ENCODE results near the gene QRSL1. TPM values are rescaled to one million over a fixed set of nuclear protein-coding genes. Genes with fewer than 3 reads are reported as not detected.
"Not testable (repeated sequence)": the region's sequence is repeated elsewhere in the genome, so short reads cannot be mapped to it uniquely, and the experiment has no call there.

QRSL1 gene
- polyA plus RNA-seq, 1 donor from 2014 or later: 20.0 TPM

- no peak for TF ChIP-seq RAD21 (conservative IDR thresholded peaks at IDR 0.05)
- no peak for TF ChIP-seq CTCF (IDR thresholded peaks at IDR 0.05; ENCODE audit: poor library complexity, severe bottlenecking)
- TF ChIP-seq EP300 (conservative IDR thresholded peaks at IDR 0.05; ENCODE audit: poor library complexity, severe bottlenecking): no peak
- no peak for TF ChIP-seq SMC3 (conservative IDR thresholded peaks at IDR 0.05; ENCODE audit: poor library complexity)
- no peak for TF ChIP-seq POLR2AphosphoS5 (IDR thresholded peaks at IDR 0.05)
- TF ChIP-seq EZH2 (IDR thresholded peaks at IDR 0.05; ENCODE audit: borderline replicate concordance, insufficient read depth, low read length, poor library complexity, severe bottlenecking): no peak
- TF ChIP-seq MXI1 (conservative IDR thresholded peaks at IDR 0.05; ENCODE audit: poor library complexity, severe bottlenecking): no peak
- no peak for TF ChIP-seq TAF1 (IDR thresholded peaks at IDR 0.05; ENCODE audit: low read depth)
- TF ChIP-seq REST (IDR thresholded peaks at IDR 0.05; ENCODE audit: borderline replicate concordance): no peak
- no peaks in the 10 kb centered on the region for H3K27me3 ChIP-seq (ENCODE audit: insufficient read depth, low read depth, low read length)
- no peak overlapping the region for H3K27ac ChIP-seq (ENCODE audit: low read length)
Observed at GRCh38 chr6:106586815-106587415, 42.5 kb upstream of the QRSL1 start.

GRCh38 chr6:106588937-106589336 lies 40.4 kb upstream of the QRSL1 start:
- H3K36me3 ChIP-seq (ENCODE audit: insufficient read depth, low read length); H3K27ac ChIP-seq (ENCODE audit: low read length); H3K9ac ChIP-seq (ENCODE audit: low read length); H4K20me1 ChIP-seq (ENCODE audit: insufficient read depth); H3F3A ChIP-seq (ENCODE audit: insufficient read depth, low read length, poor library complexity, severe bottlenecking); H3K9me3 ChIP-seq (ENCODE audit: low read length); H3K4me2 ChIP-seq (ENCODE audit: low read length); H3K4me3 ChIP-seq (ENCODE audit: low read length); H2AFZ ChIP-seq (ENCODE audit: low read depth, low read length); H3K9me2 ChIP-seq (ENCODE audit: insufficient read depth, low read length); H3K79me2 ChIP-seq (replicated peaks; ENCODE audit: insufficient read depth, low read length); H3K27me3 ChIP-seq (ENCODE audit: insufficient read depth, low read depth, low read length): not testable (repeated sequence)

More at GRCh38 chr6:106586815-106587415, 42.5 kb upstream of the QRSL1 start:
- Histone ChIP-seq H3K4me2 (ENCODE audit: low read length) (no peak overlapping the region), H3F3A (ENCODE audit: insufficient read depth, low read length, poor library complexity, severe bottlenecking) (no peaks in the 10 kb centered on the region), H3K9me2 (ENCODE audit: insufficient read depth, low read length) (no peaks in the 10 kb centered on the region), H3K9ac (ENCODE audit: low read length) (no peak overlapping the region), H3K79me2 (replicated peaks; ENCODE audit: insufficient read depth, low read length) (no peaks in the 10 kb centered on the region), H3K9me3 (ENCODE audit: low read length) (no peaks in the 10 kb centered on the region), H2AFZ (ENCODE audit: low read depth, low read length) (no peak overlapping the region), H3K4me3 (ENCODE audit: low read length) (no peak overlapping the region), H3K36me3 (ENCODE audit: insufficient read depth, low read length) (no peaks in the 10 kb centered on the region), H4K20me1 (ENCODE audit: insufficient read depth) (no peaks in the 10 kb centered on the region)

All from neural cell (in vitro differentiated cells).